Measurements from ENCODE around the gene KRT72.

DNA sequence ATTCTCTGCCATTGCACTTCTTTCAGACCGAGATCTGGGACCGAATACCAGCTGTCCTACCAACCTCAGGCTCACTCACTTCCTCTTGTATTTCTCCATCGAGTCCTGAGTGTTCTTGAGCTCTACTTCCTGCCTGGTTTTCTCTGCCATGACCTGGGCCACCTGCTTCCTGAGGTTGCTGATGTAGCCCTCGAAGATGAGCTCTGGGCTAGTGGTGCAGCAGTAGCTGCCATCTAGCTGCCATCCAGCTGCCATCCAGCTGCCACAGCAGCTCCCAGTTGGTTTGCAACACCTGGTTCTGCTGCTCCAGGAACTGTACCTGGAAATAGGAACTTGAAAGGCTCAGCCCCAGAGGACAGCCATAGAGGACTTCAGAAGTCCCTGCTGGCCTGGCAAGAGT, 32.1 kb upstream of the KRT72 start:
- TF ChIP-seq EZH2phosphoT487 (IDR thresholded peaks at IDR 0.05; ENCODE audit: insufficient read depth, low read depth) (no peak), EZH2 (IDR thresholded peaks at IDR 0.05; ENCODE audit: insufficient read depth, poor library complexity, severe bottlenecking) (no peak)
